Duodenal mucosa (tissue), 2 donors: ENCODE results near the gene ZFYVE28.

Source experiments
- H3K27ac ChIP-seq: one replicate; pipeline ENCODE4 v1.7.0; 2013; ENCODE audit warnings: low read depth, low read length
- H3K27me3 ChIP-seq, 2 donors: one replicate each; pipeline ENCODE4 v1.7.0; 2013; ENCODE audit warnings: low read length in 2 of 2, control low read depth in 1 of 2; ENCODE audit not compliant: insufficient read depth in 2 of 2, control insufficient read depth in 1 of 2
- H3K36me3 ChIP-seq, 2 donors: one replicate each; pipeline ENCODE4 v1.7.0; 2013; ENCODE audit warnings: low read length in 2 of 2, control low read depth in 1 of 2; ENCODE audit not compliant: insufficient read depth in 2 of 2, control insufficient read depth in 1 of 2
- H3K4me1 ChIP-seq, 2 donors: one replicate each; pipeline ENCODE4 v1.7.0; 2013; ENCODE audit warnings: low read length in 2 of 2, control low read depth in 1 of 2; ENCODE audit not compliant: insufficient read depth in 2 of 2, control insufficient read depth in 1 of 2
- H3K4me3 ChIP-seq, 2 donors: one replicate each; pipeline ENCODE4 v1.7.0; 2013; ENCODE audit warnings: low read length in 2 of 2, low read depth in 1 of 2
- H3K9ac ChIP-seq, 2 donors: one replicate each; pipeline ENCODE4 v1.7.0; 2013; ENCODE audit warnings: low read length in 2 of 2, low read depth in 1 of 2
- H3K9me3 ChIP-seq, 2 donors: one replicate each; pipeline ENCODE4 v1.7.0; 2013; ENCODE audit warnings: low read length in 2 of 2, control low read depth in 1 of 2; ENCODE audit not compliant: control insufficient read depth in 1 of 2

ZFYVE28 gene

DNA sequence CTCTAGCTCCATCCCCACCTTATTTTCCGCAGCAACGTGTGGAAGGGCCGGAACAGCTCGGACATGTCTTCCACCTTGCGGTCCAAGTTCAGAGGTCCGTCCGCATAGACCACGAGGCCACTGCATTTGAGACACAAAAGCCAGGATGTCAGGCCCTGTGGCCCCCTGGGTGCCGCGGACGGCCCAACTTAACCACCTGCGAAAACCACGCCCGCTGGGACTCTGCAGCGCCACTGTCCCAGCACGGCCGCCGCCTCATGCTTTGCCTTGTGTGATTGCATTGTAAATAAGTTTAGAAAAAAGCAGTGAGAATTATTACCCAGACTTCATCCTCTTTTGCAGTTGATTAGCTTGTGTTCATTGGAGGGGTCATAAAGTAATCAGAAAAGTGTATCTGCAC is 98.3 kb downstream of the ZFYVE28 start:
- no peak overlapping the region for H3K9ac ChIP-seq
- H3K36me3 ChIP-seq = no peaks in the 10 kb centered on the region
- no peaks in the 10 kb centered on the region for H3K27me3 ChIP-seq
- H3K9me3 ChIP-seq = no peaks in the 10 kb centered on the region
- H3K27ac ChIP-seq = no peak overlapping the region
- H3K4me1 ChIP-seq = no peaks in the 10 kb centered on the region
- H3K4me3 ChIP-seq = no peak overlapping the region

DNA sequence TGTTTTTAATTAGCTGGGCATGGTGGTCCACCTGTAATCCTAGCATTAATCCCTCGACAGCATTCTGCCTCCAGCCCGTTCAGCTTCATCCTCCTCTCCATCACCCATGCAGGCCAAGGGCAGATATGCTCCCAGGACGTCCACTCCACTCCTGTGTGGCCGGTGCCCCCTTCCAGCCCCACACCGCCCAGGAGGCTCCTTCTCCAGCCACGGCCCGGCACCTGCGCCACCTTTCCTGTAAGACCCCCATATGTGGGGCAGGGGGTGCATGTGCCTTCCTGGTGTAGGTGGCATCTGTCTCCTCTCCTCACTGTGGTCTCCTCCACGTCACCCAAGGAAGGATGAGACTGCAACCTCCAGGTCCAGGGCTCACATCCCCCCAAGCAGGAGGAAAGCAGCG is 99.6 kb downstream of the ZFYVE28 start:
- H3K9ac ChIP-seq = no peak overlapping the region

GRCh38 chr4:2318476-2318875 is 100.0 kb downstream of the ZFYVE28 start:
- H3K27ac ChIP-seq = no peak overlapping the region
- no peak overlapping the region for H3K4me3 ChIP-seq
- no peaks in the 10 kb centered on the region for H3K27me3 ChIP-seq
- no peak overlapping the region for H3K9ac ChIP-seq
- no peaks in the 10 kb centered on the region for H3K9me3 ChIP-seq
- no peaks in the 10 kb centered on the region for H3K4me1 ChIP-seq
- H3K36me3 ChIP-seq = no peaks in the 10 kb centered on the region

More for the DNA sequence above, 99.6 kb downstream of the ZFYVE28 start:
- Histone ChIP-seq H3K9me3 (no peaks in the 10 kb centered on the region), H3K36me3 (no peaks in the 10 kb centered on the region), H3K27me3 (no peaks in the 10 kb centered on the region), H3K27ac (no peak overlapping the region), H3K4me3 (no peak overlapping the region), H3K4me1 (no peaks in the 10 kb centered on the region)

DNA sequence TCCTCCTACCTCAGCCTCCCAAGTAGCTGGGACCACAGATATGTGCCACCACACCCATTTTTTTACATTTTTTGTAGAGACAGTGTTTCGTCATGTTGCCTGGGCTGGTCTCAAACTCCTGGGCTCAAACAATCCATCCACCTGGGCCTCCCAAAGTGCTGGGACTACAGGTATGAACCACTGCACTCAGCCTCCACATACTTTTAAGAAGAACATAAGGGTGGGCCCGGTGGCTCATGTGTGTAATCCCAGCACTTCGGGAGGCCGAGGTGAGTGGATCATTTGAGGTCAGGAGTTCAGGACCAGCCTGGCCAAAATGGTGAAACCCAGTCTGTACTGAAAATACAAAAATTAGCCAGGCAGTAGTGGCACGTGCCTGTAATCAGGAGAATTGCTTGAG is 105.1 kb downstream of the ZFYVE28 start:
- Histone ChIP-seq H3K9ac (no peak overlapping the region), H3K27ac (no peak overlapping the region), H3K4me3 (no peak overlapping the region), H3K4me1 (no peaks in the 10 kb centered on the region), H3K36me3 (no peaks in the 10 kb centered on the region), H3K9me3 (no peaks in the 10 kb centered on the region), H3K27me3 (no peaks in the 10 kb centered on the region)

DNA sequence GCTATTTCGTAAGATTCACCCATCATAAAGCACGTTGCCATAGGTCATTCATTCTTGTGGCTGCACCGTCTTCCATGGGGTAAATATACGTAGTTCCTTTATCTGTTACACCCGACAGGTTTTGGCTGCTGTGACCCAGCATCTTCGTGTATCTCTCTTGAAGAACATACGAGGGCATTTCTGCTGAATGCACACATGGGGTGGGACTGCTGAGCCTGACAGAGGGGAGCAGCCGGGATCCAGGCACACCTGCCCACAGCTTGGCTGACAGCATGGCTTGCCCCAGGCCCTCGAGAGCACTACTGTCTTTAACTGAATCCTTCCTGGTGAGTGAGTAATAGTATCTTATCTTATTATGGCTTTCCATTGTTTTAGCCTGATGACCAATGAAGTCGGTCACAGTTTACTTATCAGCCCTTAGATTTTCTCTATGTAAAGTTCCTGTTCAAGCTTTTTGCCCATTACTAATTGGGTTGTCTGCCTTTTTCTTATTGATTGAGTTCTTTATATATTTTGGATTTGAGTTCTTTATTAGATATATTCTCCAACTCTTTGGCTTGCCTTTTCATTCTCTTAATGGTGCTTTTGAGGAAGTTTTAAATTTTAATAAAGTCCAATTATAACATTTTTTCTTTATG is 111.6 kb downstream of the ZFYVE28 start:
- H3K27ac ChIP-seq = no peak overlapping the region
- H3K9ac ChIP-seq = no peak overlapping the region
- peaks cover 6 to 9% of the 10 kb centered on the region in 2 donors for H3K4me1 ChIP-seq
- no peaks in the 10 kb centered on the region for H3K27me3 ChIP-seq
- H3K9me3 ChIP-seq = peaks cover 0 to 3% of the 10 kb centered on the region in 2 donors
- H3K4me3 ChIP-seq = no peak overlapping the region
- H3K36me3 ChIP-seq = no peaks in the 10 kb centered on the region

- Histone ChIP-seq H3K36me3 (no peaks in the 10 kb centered on the region), H3K4me1 (peaks cover 6 to 9% of the 10 kb centered on the region in 2 donors), H3K27me3 (no peaks in the 10 kb centered on the region), H3K4me3 (no peak overlapping the region), H3K9ac (no peak overlapping the region), H3K9me3 (peaks cover 0 to 3% of the 10 kb centered on the region in 2 donors), H3K27ac (no peak overlapping the region)
Measured at GRCh38 chr4:2305766-2306501, 112.5 kb downstream of the ZFYVE28 start.

DNA sequence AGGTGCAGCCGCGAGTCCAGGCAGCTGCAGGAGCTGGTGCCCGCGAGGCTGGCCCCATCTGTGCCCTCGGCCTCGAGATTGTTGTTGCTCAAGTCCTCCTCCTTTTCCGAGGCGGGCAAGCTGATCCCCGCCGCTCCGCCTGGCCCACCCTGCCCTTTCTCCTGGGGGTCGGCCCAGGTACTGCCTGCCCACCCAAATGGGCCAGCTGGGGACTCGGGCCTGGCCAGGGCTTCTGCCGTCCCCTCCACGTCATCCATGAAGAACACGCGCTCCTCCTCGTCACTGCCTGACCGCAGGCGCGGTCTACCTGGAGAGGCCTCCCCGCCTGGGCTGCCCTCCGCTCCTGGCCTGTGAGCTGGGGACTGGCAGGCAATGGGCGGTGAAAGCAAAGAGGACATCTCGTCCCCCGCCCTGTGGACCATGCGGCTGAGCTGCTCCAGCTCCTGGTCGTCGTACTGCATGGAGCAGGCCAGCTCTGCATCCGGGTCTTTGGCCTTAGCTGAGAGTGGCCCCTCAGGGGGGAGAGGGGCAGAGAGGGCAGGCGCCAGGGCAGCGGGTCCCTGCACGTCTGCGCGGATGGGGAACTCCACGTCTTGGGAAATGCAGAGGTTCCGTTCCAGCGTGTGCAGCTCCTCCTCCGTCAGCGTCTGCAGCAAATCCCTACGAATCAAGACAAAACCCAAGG is 113.4 kb downstream of the ZFYVE28 start:
- Histone ChIP-seq H3K36me3 (peaks cover 0 to 1% of the 10 kb centered on the region in 2 donors), H3K9ac (no peak overlapping the region), H3K27ac (no peak overlapping the region), H3K4me3 (no peak overlapping the region), H3K9me3 (peaks cover 0 to 3% of the 10 kb centered on the region in 2 donors), H3K27me3 (no peaks in the 10 kb centered on the region), H3K4me1 (peaks cover 6 to 9% of the 10 kb centered on the region in 2 donors)

- Histone ChIP-seq H3K4me1 (peaks cover 6 to 9% of the 10 kb centered on the region in 2 donors), H3K27me3 (no peaks in the 10 kb centered on the region), H3K27ac (no peak overlapping the region), H3K4me3 (no peak overlapping the region), H3K36me3 (peaks cover 0 to 4% of the 10 kb centered on the region in 2 donors), H3K9ac (no peak overlapping the region), H3K9me3 (peaks cover 0 to 3% of the 10 kb centered on the region in 2 donors)
Measured at GRCh38 chr4:2304321-2304876, 114.0 kb downstream of the ZFYVE28 start.

- peaks cover 0 to 3% of the 10 kb centered on the region in 2 donors for H3K9me3 ChIP-seq
- peaks cover 6 to 9% of the 10 kb centered on the region in 2 donors for H3K4me1 ChIP-seq
- no peaks in the 10 kb centered on the region for H3K27me3 ChIP-seq
- H3K4me3 ChIP-seq = no peak overlapping the region
- no peak overlapping the region for H3K27ac ChIP-seq
- H3K36me3 ChIP-seq = peaks cover 0 to 4% of the 10 kb centered on the region in 2 donors
- no peak overlapping the region for H3K9ac ChIP-seq
Measured at GRCh38 chr4:2303686-2304320, 114.6 kb downstream of the ZFYVE28 start.
